KMS-11 (cell line): ENCODE measurements around the gene CALML5.

Experiments used
- H2AFZ ChIP-seq: fragments of 200-600 bp; sonication (generic); 2 replicates; pipeline ENCODE4 v1.6.1; 2016; ENCODE audit warnings: antibody characterized with exemption, mixed run types, low read depth
- H3K27ac ChIP-seq: fragments of 200-600 bp; sonication (generic); 2 replicates; pipeline ENCODE4 v1.6.1; 2016; ENCODE audit warnings: mild to moderate bottlenecking, mixed run types
- H3K27me3 ChIP-seq: fragments of 200-600 bp; sonication (generic); 2 replicates; pipeline ENCODE4 v1.6.1; 2017; ENCODE audit warnings: mild to moderate bottlenecking, low read depth, mixed run types, moderate library complexity; ENCODE audit not compliant: insufficient read depth
- H3K36me3 ChIP-seq: fragments of 200-600 bp; sonication (generic); 2 replicates; pipeline ENCODE4 v1.6.1; 2017; ENCODE audit warnings: mild to moderate bottlenecking, mixed run types; ENCODE audit not compliant: insufficient read depth
- H3K4me1 ChIP-seq: fragments of 200-600 bp; sonication (generic); 2 replicates; pipeline ENCODE4 v1.6.1; 2016; ENCODE audit warnings: mild to moderate bottlenecking, low read depth, mixed run types; ENCODE audit not compliant: poor library complexity, severe bottlenecking
- H3K4me2 ChIP-seq: fragments of 200-600 bp; sonication (generic); 2 replicates; pipeline ENCODE4 v1.7.0; 2016; ENCODE audit warnings: mild to moderate bottlenecking, mixed run types
- H3K4me3 ChIP-seq: fragments of 200-600 bp; sonication (generic); IDR thresholded peaks from 2 replicates; pipeline ENCODE4 v1.6.1; 2017; ENCODE audit warnings: low read depth, low read length, mixed read lengths; ENCODE audit not compliant: insufficient read depth
- H3K79me2 ChIP-seq: fragments of 200-600 bp; sonication (generic); 2 replicates; pipeline ENCODE4 v1.6.1; 2016; ENCODE audit warnings: low read depth, mixed run types; ENCODE audit not compliant: insufficient read depth
- H3K9ac ChIP-seq: fragments of 200-600 bp; sonication (generic); 2 replicates; pipeline ENCODE4 v1.6.1; 2016; ENCODE audit warnings: mild to moderate bottlenecking, mixed run types
- H4K20me1 ChIP-seq: fragments of 200-600 bp; sonication (generic); 2 replicates; pipeline ENCODE4 v1.6.1; 2016; ENCODE audit warnings: mild to moderate bottlenecking, mixed run types; ENCODE audit not compliant: insufficient read depth
- CTCF ChIP-seq: fragments of 200-600 bp; sonication (generic); conservative IDR thresholded peaks from 2 replicates; pipeline ENCODE4 v1.6.1; 2017; ENCODE audit warnings: low read depth, mild to moderate bottlenecking, antibody characterized with exemption, low read length, moderate library complexity, mixed read lengths

Gene CALML5

GRCh38 chr10:5543623-5544022 is 44.3 kb upstream of the CALML5 start:
- H3K36me3 ChIP-seq = no peaks in the 10 kb centered on the region
- no peaks in the 10 kb centered on the region for H3K4me1 ChIP-seq
- no peak overlapping the region for H3K27ac ChIP-seq
- H3K4me3 ChIP-seq = no peak overlapping the region
- H3K79me2 ChIP-seq = no peaks in the 10 kb centered on the region
- TF ChIP-seq CTCF = no peak
- no peaks in the 10 kb centered on the region for H4K20me1 ChIP-seq
- no peak overlapping the region for H2AFZ ChIP-seq
- H3K9ac ChIP-seq = no peak overlapping the region
- H3K4me2 ChIP-seq = no peak overlapping the region
- H3K27me3 ChIP-seq = no peaks in the 10 kb centered on the region

- no peak overlapping the region for H2AFZ ChIP-seq
- H3K27ac ChIP-seq = no peak overlapping the region
- no peak overlapping the region for H3K4me2 ChIP-seq
- no peaks in the 10 kb centered on the region for H3K36me3 ChIP-seq
- no peak overlapping the region for H3K4me3 ChIP-seq
- no peak overlapping the region for H3K9ac ChIP-seq
- H3K4me1 ChIP-seq = no peaks in the 10 kb centered on the region
- no peaks in the 10 kb centered on the region for H3K79me2 ChIP-seq
- no peaks in the 10 kb centered on the region for H3K27me3 ChIP-seq
- no peaks in the 10 kb centered on the region for H4K20me1 ChIP-seq
- TF ChIP-seq CTCF = no peak
Observed at GRCh38 chr10:5542100-5542499, 42.7 kb upstream of the CALML5 start.

- H3K4me2 ChIP-seq = no peak overlapping the region
- H2AFZ ChIP-seq = no peak overlapping the region
- no peaks in the 10 kb centered on the region for H3K36me3 ChIP-seq
- H3K4me1 ChIP-seq = no peaks in the 10 kb centered on the region
- no peak overlapping the region for H3K4me3 ChIP-seq
- H3K9ac ChIP-seq = no peak overlapping the region
- TF ChIP-seq CTCF = no peak
- H3K27me3 ChIP-seq = no peaks in the 10 kb centered on the region
- no peaks in the 10 kb centered on the region for H3K79me2 ChIP-seq
- no peaks in the 10 kb centered on the region for H4K20me1 ChIP-seq
- no peak overlapping the region for H3K27ac ChIP-seq
Observed at GRCh38 chr10:5540891-5541290, 41.5 kb upstream of the CALML5 start.

GRCh38 chr10:5540080-5540479 is 40.7 kb upstream of the CALML5 start:
- Histone ChIP-seq H3K79me2 (no peaks in the 10 kb centered on the region), H3K27ac (no peak overlapping the region), H3K4me3 (no peak overlapping the region), H2AFZ (no peak overlapping the region), H3K4me2 (no peak overlapping the region), H4K20me1 (no peaks in the 10 kb centered on the region), H3K36me3 (no peaks in the 10 kb centered on the region), H3K9ac (no peak overlapping the region), H3K4me1 (no peaks in the 10 kb centered on the region), H3K27me3 (no peaks in the 10 kb centered on the region)
- no peak for TF ChIP-seq CTCF
